ENCODE data around the gene ZFYVE28.

ZFYVE28 gene

DNA sequence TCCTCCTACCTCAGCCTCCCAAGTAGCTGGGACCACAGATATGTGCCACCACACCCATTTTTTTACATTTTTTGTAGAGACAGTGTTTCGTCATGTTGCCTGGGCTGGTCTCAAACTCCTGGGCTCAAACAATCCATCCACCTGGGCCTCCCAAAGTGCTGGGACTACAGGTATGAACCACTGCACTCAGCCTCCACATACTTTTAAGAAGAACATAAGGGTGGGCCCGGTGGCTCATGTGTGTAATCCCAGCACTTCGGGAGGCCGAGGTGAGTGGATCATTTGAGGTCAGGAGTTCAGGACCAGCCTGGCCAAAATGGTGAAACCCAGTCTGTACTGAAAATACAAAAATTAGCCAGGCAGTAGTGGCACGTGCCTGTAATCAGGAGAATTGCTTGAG, 105.1 kb downstream of the ZFYVE28 start:
- H3K9me3 ChIP-seq (ENCODE audit: control insufficient read depth, insufficient read depth, low read length), result no peaks in the 10 kb centered on the region
- no peaks in the 10 kb centered on the region for H3K4me1 ChIP-seq (ENCODE audit: control insufficient read depth, insufficient read depth, low read length)
- no peak overlapping the region for H3K4me3 ChIP-seq (ENCODE audit: low read length)
- H3K27me3 ChIP-seq (ENCODE audit: control insufficient read depth, insufficient read depth, low read length), result no peaks in the 10 kb centered on the region
- WGBS (ENCODE audit: insufficient coverage, insufficient read length), result no CpG with 5 or more reads among the region's 5 CpGs
- no peak for DNase-seq (ENCODE audit: low read depth, low spot score)
- no peak overlapping the region for H3K27ac ChIP-seq (ENCODE audit: low read length)
- H3K36me3 ChIP-seq (ENCODE audit: control insufficient read depth, insufficient read depth, low read length), result no peaks in the 10 kb centered on the region

DNA sequence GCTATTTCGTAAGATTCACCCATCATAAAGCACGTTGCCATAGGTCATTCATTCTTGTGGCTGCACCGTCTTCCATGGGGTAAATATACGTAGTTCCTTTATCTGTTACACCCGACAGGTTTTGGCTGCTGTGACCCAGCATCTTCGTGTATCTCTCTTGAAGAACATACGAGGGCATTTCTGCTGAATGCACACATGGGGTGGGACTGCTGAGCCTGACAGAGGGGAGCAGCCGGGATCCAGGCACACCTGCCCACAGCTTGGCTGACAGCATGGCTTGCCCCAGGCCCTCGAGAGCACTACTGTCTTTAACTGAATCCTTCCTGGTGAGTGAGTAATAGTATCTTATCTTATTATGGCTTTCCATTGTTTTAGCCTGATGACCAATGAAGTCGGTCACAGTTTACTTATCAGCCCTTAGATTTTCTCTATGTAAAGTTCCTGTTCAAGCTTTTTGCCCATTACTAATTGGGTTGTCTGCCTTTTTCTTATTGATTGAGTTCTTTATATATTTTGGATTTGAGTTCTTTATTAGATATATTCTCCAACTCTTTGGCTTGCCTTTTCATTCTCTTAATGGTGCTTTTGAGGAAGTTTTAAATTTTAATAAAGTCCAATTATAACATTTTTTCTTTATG, 111.6 kb downstream of the ZFYVE28 start:
- no peaks in the 10 kb centered on the region for H3K27me3 ChIP-seq (ENCODE audit: control insufficient read depth, insufficient read depth, low read length)

DNA sequence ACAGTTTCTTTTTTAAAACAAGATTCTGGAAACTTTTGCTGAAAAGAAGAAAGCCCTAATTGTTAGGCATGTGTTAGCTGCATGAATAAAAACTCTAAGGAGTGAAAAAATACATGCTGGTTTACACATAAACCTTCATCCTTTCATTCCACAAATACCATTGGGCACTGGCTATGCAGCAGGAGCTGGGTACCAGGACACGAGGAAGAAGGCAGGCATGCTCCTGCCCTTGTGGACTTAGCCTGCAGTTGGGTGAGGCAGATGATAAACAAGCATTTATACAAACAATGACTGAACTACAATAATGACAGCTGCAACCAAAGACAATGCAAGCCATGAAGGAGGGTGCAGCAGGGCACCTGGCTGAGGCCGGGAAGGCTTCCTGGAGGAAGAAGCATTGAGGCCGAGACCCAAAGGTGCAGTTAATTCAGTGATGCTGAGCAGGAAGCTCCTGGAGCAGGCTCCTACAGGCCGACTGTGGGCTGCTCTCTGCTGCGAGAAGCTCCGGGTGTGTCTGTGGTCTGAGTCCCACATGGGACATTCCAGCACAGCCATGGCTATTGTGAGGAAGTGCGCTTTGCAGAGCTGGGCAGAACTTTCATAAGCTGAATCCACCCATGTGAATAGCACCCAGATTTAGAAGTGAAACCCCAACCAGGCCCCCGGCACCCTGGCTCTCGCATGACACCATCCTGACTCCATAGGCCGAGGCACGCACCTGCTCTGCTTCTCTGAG, 112.5 kb downstream of the ZFYVE28 start:
- no peaks in the 10 kb centered on the region for H3K27me3 ChIP-seq (ENCODE audit: control insufficient read depth, insufficient read depth, low read length)
- no peak overlapping the region for H3K4me3 ChIP-seq (ENCODE audit: low read length)
- no peak for DNase-seq (ENCODE audit: low read depth, low spot score)
- no peaks in the 10 kb centered on the region; the same call in 1 of the 2 replicates for H3K36me3 ChIP-seq (ENCODE audit: control insufficient read depth, insufficient read depth, low read length)
- H3K4me1 ChIP-seq (ENCODE audit: control insufficient read depth, insufficient read depth, low read length), result no peaks in the 10 kb centered on the region
- no peak overlapping the region for H3K27ac ChIP-seq (ENCODE audit: low read length)
- WGBS (ENCODE audit: insufficient coverage, insufficient read length), result no CpG with 5 or more reads among the region's 11 CpGs
- no peaks in the 10 kb centered on the region for H3K9me3 ChIP-seq (ENCODE audit: control insufficient read depth, insufficient read depth, low read length)

More for the DNA sequence above, 111.6 kb downstream of the ZFYVE28 start:
- Histone ChIP-seq H3K4me3 (ENCODE audit: low read length) (no peak overlapping the region), H3K36me3 (ENCODE audit: control insufficient read depth, insufficient read depth, low read length) (no peaks in the 10 kb centered on the region; the same call in 1 of the 2 replicates), H3K4me1 (ENCODE audit: control insufficient read depth, insufficient read depth, low read length) (no peaks in the 10 kb centered on the region), H3K9me3 (ENCODE audit: control insufficient read depth, insufficient read depth, low read length) (no peaks in the 10 kb centered on the region), H3K27ac (ENCODE audit: low read length) (no peak overlapping the region)
- no peak for DNase-seq (ENCODE audit: low read depth, low spot score)
- no CpG with 5 or more reads among the region's 10 CpGs for WGBS (ENCODE audit: insufficient coverage, insufficient read length)

DNA sequence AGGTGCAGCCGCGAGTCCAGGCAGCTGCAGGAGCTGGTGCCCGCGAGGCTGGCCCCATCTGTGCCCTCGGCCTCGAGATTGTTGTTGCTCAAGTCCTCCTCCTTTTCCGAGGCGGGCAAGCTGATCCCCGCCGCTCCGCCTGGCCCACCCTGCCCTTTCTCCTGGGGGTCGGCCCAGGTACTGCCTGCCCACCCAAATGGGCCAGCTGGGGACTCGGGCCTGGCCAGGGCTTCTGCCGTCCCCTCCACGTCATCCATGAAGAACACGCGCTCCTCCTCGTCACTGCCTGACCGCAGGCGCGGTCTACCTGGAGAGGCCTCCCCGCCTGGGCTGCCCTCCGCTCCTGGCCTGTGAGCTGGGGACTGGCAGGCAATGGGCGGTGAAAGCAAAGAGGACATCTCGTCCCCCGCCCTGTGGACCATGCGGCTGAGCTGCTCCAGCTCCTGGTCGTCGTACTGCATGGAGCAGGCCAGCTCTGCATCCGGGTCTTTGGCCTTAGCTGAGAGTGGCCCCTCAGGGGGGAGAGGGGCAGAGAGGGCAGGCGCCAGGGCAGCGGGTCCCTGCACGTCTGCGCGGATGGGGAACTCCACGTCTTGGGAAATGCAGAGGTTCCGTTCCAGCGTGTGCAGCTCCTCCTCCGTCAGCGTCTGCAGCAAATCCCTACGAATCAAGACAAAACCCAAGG, 113.4 kb downstream of the ZFYVE28 start:
- no peak for DNase-seq (ENCODE audit: low read depth, low spot score)
- H3K36me3 ChIP-seq (ENCODE audit: control insufficient read depth, insufficient read depth, low read length), result no peaks in the 10 kb centered on the region; the same call in 1 of the 2 replicates
- H3K4me3 ChIP-seq (ENCODE audit: low read length), result no peak overlapping the region
- WGBS (ENCODE audit: insufficient coverage, insufficient read length), result no CpG with 5 or more reads among the region's 41 CpGs
- H3K27ac ChIP-seq (ENCODE audit: low read length), result no peak overlapping the region
- no peaks in the 10 kb centered on the region for H3K27me3 ChIP-seq (ENCODE audit: control insufficient read depth, insufficient read depth, low read length)
- no peaks in the 10 kb centered on the region for H3K9me3 ChIP-seq (ENCODE audit: control insufficient read depth, insufficient read depth, low read length)
- H3K4me1 ChIP-seq (ENCODE audit: control insufficient read depth, insufficient read depth, low read length), result no peaks in the 10 kb centered on the region

- H3K36me3 ChIP-seq (ENCODE audit: control insufficient read depth, insufficient read depth, low read length), result no peaks in the 10 kb centered on the region; the same call in 1 of the 2 replicates
- no peak overlapping the region for H3K4me3 ChIP-seq (ENCODE audit: low read length)
- no peak for DNase-seq (ENCODE audit: low read depth, low spot score)
- no peaks in the 10 kb centered on the region for H3K9me3 ChIP-seq (ENCODE audit: control insufficient read depth, insufficient read depth, low read length)
- no peaks in the 10 kb centered on the region for H3K27me3 ChIP-seq (ENCODE audit: control insufficient read depth, insufficient read depth, low read length)
- WGBS (ENCODE audit: insufficient coverage, insufficient read length), result no CpG with 5 or more reads among the region's 32 CpGs
- H3K4me1 ChIP-seq (ENCODE audit: control insufficient read depth, insufficient read depth, low read length), result no peaks in the 10 kb centered on the region
- no peak overlapping the region for H3K27ac ChIP-seq (ENCODE audit: low read length)
Measured at GRCh38 chr4:2304321-2304876, 114.0 kb downstream of the ZFYVE28 start.

DNA sequence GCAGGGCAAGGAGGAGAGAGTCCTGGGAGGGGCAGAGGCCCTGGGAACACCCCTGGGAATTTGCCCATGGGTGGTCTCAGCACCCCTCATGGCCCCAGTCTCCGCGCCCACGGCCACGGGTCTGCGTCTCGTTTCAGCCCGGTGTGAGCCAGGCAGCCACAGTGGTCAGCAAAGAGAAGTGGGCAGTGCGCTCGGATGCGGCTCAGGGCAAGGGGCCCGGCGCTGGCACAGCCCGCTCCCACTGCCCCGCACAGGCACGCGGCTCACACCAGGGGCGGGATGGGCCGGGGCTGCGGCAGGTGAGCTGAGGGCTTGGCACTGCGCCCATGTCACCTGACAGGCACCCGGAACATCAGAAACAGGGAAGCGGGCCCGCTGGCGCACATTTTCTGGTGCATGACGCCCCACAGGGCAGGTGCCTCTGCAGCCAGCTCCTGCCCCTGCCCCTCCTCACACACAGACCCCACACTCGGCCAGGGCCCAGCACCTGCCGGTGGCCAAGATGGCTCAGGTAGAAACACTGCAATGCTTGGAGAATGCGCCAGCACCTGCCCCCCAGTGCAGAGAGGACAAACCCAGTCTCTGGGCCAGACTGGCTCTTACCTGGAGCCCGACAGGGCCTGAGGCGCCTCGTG, 114.6 kb downstream of the ZFYVE28 start:
- H3K36me3 ChIP-seq (ENCODE audit: control insufficient read depth, insufficient read depth, low read length), result no peaks in the 10 kb centered on the region; the same call in 1 of the 2 replicates
- no peaks in the 10 kb centered on the region for H3K9me3 ChIP-seq (ENCODE audit: control insufficient read depth, insufficient read depth, low read length)
- no peak for DNase-seq (ENCODE audit: low read depth, low spot score)
- H3K4me3 ChIP-seq (ENCODE audit: low read length), result no peak overlapping the region
- no CpG with 5 or more reads among the region's 31 CpGs for WGBS (ENCODE audit: insufficient coverage, insufficient read length)
- H3K4me1 ChIP-seq (ENCODE audit: control insufficient read depth, insufficient read depth, low read length), result no peaks in the 10 kb centered on the region
- no peaks in the 10 kb centered on the region for H3K27me3 ChIP-seq (ENCODE audit: control insufficient read depth, insufficient read depth, low read length)
- no peak overlapping the region for H3K27ac ChIP-seq (ENCODE audit: low read length)

DNA sequence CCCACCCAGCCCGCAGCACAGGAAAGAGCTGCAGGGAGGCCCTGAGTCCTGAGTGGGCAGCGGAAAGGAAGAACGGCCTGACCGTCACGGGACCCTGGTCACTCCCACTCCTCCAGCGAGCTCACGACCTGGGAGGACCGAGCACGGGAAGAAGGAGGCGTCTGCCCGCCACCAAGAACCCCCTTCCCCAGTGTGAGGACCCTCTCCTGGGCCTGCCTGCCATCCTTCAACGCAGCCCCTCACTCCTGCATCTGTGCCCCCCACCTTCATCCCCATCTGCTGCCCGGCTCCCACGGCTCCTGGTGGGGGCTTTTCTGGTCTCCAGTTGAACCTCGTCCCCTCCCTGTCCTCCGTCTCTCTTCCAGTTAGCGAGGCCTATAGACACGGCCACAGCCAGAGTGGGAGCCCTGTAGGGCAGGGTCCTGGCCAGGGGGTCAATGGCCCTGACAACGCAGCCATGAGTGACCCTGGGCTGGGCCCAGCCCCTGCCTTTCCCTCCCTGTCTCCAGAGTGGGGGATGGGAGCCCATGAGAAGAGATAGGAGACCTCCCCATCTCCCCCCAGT, 115.2 kb downstream of the ZFYVE28 start:
- H3K4me3 ChIP-seq (ENCODE audit: low read length), result no peak overlapping the region
- no peak for DNase-seq (ENCODE audit: low read depth, low spot score)
- H3K27ac ChIP-seq (ENCODE audit: low read length), result no peak overlapping the region
- WGBS (ENCODE audit: insufficient coverage, insufficient read length), result no CpG with 5 or more reads among the region's 19 CpGs
- H3K9me3 ChIP-seq (ENCODE audit: control insufficient read depth, insufficient read depth, low read length), result no peaks in the 10 kb centered on the region
- H3K36me3 ChIP-seq (ENCODE audit: control insufficient read depth, insufficient read depth, low read length), result no peaks in the 10 kb centered on the region; the same call in 1 of the 2 replicates
- no peaks in the 10 kb centered on the region for H3K27me3 ChIP-seq (ENCODE audit: control insufficient read depth, insufficient read depth, low read length)
- H3K4me1 ChIP-seq (ENCODE audit: control insufficient read depth, insufficient read depth, low read length), result no peaks in the 10 kb centered on the region; the same call in 1 of the 2 replicates

DNA sequence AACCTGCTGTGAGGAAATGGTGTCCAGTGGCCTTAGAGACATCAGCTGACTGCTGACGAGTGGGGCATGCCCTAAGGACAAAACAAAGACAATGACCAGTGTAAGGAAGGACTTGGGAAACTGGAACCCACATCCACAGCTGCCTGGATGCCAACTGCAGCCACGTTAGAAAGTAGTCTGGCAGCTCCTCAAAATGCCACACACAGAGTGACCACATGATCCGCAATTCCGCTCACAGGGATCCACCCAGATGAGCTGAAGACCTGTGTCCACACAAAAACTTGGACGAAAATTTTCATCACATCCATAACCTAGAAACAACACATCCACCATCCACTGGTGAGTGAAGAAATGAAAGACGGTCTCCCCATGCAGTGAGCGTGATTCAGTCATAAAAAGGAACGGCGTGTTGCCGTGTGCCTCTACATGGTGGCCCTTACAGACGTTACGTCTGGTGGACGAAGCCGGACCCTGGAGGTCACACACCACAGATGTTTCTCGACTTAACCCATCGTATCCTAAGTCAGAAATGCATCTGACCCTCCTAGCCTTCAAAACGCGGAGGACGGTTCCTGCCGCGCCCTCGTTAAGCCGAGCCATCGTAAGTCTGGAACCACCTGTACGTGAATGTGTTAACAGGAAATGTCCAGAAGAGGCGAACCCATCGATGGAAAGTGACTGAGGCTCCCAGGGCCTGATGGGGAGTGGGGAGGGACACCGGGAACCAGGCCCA, 115.9 kb downstream of the ZFYVE28 start:
- no peak overlapping the region for H3K27ac ChIP-seq (ENCODE audit: low read length)
- H3K4me3 ChIP-seq (ENCODE audit: low read length), result no peak overlapping the region
- H3K9me3 ChIP-seq (ENCODE audit: control insufficient read depth, insufficient read depth, low read length), result no peaks in the 10 kb centered on the region
- no peaks in the 10 kb centered on the region; the same call in 1 of the 2 replicates for H3K36me3 ChIP-seq (ENCODE audit: control insufficient read depth, insufficient read depth, low read length)
- H3K4me1 ChIP-seq (ENCODE audit: control insufficient read depth, insufficient read depth, low read length), result no peaks in the 10 kb centered on the region; the same call in 1 of the 2 replicates
- no peaks in the 10 kb centered on the region for H3K27me3 ChIP-seq (ENCODE audit: control insufficient read depth, insufficient read depth, low read length)
- no CpG with 5 or more reads among the region's 28 CpGs for WGBS (ENCODE audit: insufficient coverage, insufficient read length)
- DNase-seq (ENCODE audit: low read depth, low spot score), result no peak

DNA sequence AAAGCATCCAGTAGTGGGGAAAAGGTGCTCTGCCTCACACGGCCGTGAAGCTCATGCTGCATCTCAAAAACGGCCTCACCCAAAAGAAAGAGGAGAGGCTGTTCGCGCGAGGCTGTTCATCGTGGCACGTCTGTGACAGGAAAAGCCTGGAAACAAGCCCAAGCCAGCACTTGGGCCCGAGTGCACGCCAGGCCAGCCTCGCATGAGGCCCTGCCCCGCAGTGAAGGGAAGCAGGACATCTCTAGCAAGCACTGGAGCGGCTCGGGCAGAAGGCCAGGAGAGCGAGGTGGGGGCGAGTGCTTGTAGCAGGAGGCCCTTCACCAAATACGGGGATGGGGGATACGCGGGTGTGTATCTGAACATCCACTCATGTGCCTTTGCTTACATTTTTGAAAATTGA, 116.6 kb downstream of the ZFYVE28 start:
- Histone ChIP-seq H3K27ac (ENCODE audit: low read length) (no peak overlapping the region), H3K36me3 (ENCODE audit: control insufficient read depth, insufficient read depth, low read length) (no peaks in the 10 kb centered on the region; the same call in 1 of the 2 replicates), H3K4me1 (ENCODE audit: control insufficient read depth, insufficient read depth, low read length) (no peaks in the 10 kb centered on the region; the same call in 1 of the 2 replicates), H3K27me3 (ENCODE audit: control insufficient read depth, insufficient read depth, low read length) (no peaks in the 10 kb centered on the region), H3K4me3 (ENCODE audit: low read length) (no peak overlapping the region), H3K9me3 (ENCODE audit: control insufficient read depth, insufficient read depth, low read length) (no peaks in the 10 kb centered on the region)
- DNase-seq (ENCODE audit: low read depth, low spot score), result no peak
- WGBS (ENCODE audit: insufficient coverage, insufficient read length), result no CpG with 5 or more reads among the region's 19 CpGs

All from iPS DF 6.9 (cell line).